Skeletal muscle tissue (tissue), 4 donors: Measurements from ENCODE around the gene CA5A. TPM values are rescaled to one million over a fixed set of nuclear protein-coding genes. Genes with fewer than 3 reads are reported as not detected.
"Not testable (repeated sequence)": the region's sequence is repeated elsewhere in the genome, so short reads cannot be mapped to it uniquely, and the experiment has no call there.

ENCODE experiments used
- H3K27ac ChIP-seq: one replicate; pipeline ENCODE4 v1.7.0; 2013; ENCODE audit warnings: mild to moderate bottlenecking, low read depth, low read length, inconsistent platforms
- H3K27me3 ChIP-seq, 3 donors: one replicate each; pipeline ENCODE4 v1.7.0; 2013; ENCODE audit warnings: low read length in 3 of 3; ENCODE audit not compliant: control insufficient read depth in 3 of 3, insufficient read depth in 3 of 3
- H3K36me3 ChIP-seq, 3 donors: one replicate each; pipeline ENCODE4 v1.7.0; 2013; ENCODE audit warnings: low read length in 3 of 3; ENCODE audit not compliant: control insufficient read depth in 3 of 3, insufficient read depth in 3 of 3
- H3K4me1 ChIP-seq, 3 donors: one replicate each; pipeline ENCODE4 v1.7.0; 2013; ENCODE audit warnings: low read length in 3 of 3, mild to moderate bottlenecking in 3 of 3; ENCODE audit not compliant: control insufficient read depth in 3 of 3, insufficient read depth in 3 of 3
- H3K4me3 ChIP-seq, 3 donors: one replicate each; pipeline ENCODE4 v1.7.0; 2013; ENCODE audit warnings: low read length in 3 of 3
- H3K9ac ChIP-seq, 3 donors: one replicate each; pipeline ENCODE4 v1.7.0; 2013; ENCODE audit warnings: low read length in 3 of 3, mild to moderate bottlenecking in 3 of 3, moderate library complexity in 2 of 3, low read depth in 1 of 3
- H3K9me3 ChIP-seq, 3 donors: one replicate each; pipeline ENCODE4 v1.7.0; 2013; ENCODE audit warnings: low read length in 3 of 3; ENCODE audit not compliant: control insufficient read depth in 3 of 3
- total RNA-seq: library from RNA; depleted of rRNA; stranded (reverse); fragments of >200 nt; gene quantifications from one replicate; pipeline ENCODE4 v1.2.3, GENCODE V29; 2014
- donor health status: Osteomylitis.

The CA5A gene
- total RNA-seq, 1 donor from 2014 or later: not detected

- not testable (repeated sequence) for H3K27ac ChIP-seq, H3K27me3 ChIP-seq, H3K9me3 ChIP-seq, H3K4me3 ChIP-seq, H3K9ac ChIP-seq, H3K36me3 ChIP-seq, H3K4me1 ChIP-seq
These were observed 48.4 kb downstream of the CA5A start for GRCh38 chr16:87887931-87888330.

DNA sequence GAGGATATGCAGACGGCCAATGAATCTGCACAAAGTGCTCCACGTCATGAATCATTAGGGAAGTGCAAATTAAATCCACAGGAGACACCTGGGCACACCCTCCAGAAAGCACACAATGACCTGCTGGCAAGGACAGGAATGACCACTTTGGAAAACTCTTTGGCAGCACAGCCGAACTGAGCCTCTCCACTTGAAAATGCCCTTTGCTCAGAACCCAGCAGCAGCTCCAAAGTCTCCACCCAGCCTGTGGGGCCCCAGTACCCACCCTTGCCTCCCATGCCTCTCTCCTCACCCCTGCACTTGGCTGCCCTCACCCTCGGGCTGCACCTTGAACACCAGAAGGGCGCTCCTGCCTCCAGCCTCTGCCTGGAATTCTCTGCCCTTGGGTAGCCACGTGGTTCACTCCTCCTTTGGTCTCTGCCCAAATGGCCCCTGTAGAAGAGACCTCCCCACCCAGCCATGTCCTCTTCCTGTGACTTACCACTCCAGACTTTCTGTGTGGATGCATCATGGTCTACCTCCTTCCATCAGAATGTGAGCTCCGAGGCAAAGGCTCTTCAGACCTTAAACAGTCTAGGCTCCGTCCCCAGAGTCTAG is 50.9 kb downstream of the CA5A start:
- not testable (repeated sequence) for H3K9me3 ChIP-seq, H3K9ac ChIP-seq, H3K27me3 ChIP-seq, H3K36me3 ChIP-seq, H3K4me3 ChIP-seq, H3K27ac ChIP-seq, H3K4me1 ChIP-seq

- H3K9ac ChIP-seq: no peak overlapping the region
- H3K9me3 ChIP-seq: no peaks in the 10 kb centered on the region
- no peak overlapping the region for H3K4me3 ChIP-seq
- H3K36me3 ChIP-seq: no peaks in the 10 kb centered on the region
- no peaks in the 10 kb centered on the region for H3K4me1 ChIP-seq
- peaks cover 0 to 11% (median 5%) of the 10 kb centered on the region in 3 donors for H3K27me3 ChIP-seq
- no peak overlapping the region for H3K27ac ChIP-seq
These were observed 53.8 kb downstream of the CA5A start for GRCh38 chr16:87882436-87883019.

DNA sequence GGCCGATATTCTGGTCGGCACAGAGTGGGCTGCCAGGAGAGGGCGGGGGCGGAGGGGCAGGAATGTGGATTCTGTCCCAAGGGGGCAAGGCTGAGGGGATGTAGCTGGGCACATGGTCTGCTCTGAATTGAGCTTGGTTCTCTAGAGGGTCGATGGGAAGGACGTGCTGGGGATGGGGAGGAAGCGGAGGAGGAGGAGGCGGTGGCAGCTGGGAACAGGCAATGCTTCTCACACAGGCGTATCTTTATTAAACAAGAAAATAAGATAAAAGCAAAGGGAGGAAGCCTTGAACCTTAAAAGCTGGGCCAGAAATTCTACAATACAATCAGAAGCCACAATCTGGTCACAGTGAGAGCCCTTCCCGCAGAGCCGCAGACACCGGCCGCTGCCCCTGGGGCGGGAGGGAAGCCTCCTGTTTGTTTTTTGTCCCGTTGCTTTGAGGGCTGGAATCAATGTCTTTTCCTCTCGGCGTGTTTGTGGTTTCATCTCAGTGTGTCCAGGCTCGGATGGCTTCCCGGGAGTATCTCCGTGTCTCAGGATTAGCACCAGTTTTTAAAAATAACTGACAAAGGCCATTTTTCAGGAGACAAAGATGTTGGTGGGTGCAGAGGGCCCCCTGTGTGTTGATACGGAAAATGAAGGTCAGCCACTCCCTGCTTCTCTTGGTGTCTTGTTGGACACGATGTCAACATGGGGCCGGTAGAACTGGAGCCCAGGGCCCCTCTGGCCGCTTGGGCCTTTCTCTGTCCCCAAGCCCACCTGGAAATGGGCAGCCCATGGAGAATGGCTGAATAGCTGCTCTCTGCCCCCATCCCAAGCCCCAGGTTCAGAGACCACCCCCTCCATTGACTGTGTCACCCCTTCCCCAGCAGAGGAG is 54.8 kb downstream of the CA5A start:
- Histone ChIP-seq H3K36me3 (no peaks in the 10 kb centered on the region), H3K4me3 (no peak overlapping the region), H3K4me1 (no peaks in the 10 kb centered on the region), H3K27ac (no peak overlapping the region), H3K27me3 (peaks cover 0 to 14% (median 6%) of the 10 kb centered on the region in 3 donors), H3K9me3 (no peaks in the 10 kb centered on the region), H3K9ac (no peak overlapping the region)

DNA sequence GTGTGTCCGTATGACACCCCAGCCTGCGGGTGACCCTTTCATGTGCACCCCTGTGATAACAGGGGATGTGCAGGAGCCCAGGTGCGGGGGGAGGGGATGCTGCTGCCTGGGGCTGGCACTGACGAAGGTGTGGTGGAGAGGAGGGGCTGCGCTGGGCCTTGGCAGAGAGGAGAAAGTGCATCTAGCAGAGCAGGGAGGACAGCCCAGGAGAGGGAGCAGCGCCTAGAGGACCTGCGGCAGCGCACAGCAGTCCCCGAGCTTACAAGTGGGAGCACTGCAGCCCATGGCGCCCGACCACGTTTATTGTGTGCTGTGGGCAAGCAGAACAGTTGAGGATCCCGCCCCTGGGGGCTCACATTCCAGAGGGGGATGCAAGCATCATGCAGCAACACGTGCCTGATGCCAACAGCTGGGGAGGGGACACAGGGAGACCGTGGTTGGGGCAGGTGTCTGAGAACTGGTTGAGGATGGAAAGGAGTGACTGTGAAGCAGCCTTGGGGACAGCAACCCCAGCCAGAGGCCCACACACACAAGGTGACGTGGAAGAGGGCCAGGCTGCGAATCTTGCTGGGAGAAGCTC is 56.1 kb downstream of the CA5A start:
- no peaks in the 10 kb centered on the region for H3K36me3 ChIP-seq
- peaks cover 0 to 17% (median 11%) of the 10 kb centered on the region in 3 donors for H3K27me3 ChIP-seq
- no peak overlapping the region for H3K4me3 ChIP-seq
- no peaks in the 10 kb centered on the region for H3K9me3 ChIP-seq
- no peak overlapping the region for H3K27ac ChIP-seq
- no peak overlapping the region for H3K9ac ChIP-seq
- H3K4me1 ChIP-seq: no peaks in the 10 kb centered on the region

- H3K4me1 ChIP-seq, H3K9me3 ChIP-seq, H3K36me3 ChIP-seq, H3K9ac ChIP-seq, H3K27ac ChIP-seq, H3K4me3 ChIP-seq: not testable (repeated sequence)
- peaks cover 5 to 24% (median 15%) of the 10 kb centered on the region in 3 donors for H3K27me3 ChIP-seq
These were observed 56.8 kb downstream of the CA5A start for GRCh38 chr16:87879411-87880013.

DNA sequence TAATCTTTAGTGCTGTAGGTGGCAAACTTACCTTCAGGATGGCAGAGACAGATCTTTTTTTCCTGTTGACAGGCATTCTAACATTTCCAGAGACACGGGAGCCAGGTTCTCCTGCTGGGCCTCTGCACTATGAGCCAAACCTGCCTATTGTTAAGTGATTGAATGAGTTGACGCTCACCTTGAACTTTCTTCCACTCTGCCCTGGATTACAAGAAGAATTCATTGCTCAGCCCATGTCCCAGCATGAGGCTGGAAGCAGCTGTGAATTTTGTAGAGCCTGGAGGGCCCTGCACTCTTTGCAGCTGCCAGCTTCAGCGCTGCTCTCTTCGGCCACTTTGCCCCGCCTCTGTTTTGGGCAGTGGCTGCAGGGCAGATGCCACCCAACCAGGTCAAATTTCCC is 57.6 kb downstream of the CA5A start:
- no peak overlapping the region for H3K9ac ChIP-seq
- no peaks in the 10 kb centered on the region for H3K36me3 ChIP-seq
- no peaks in the 10 kb centered on the region for H3K9me3 ChIP-seq
- no peaks in the 10 kb centered on the region for H3K4me1 ChIP-seq
- H3K4me3 ChIP-seq: no peak overlapping the region
- H3K27me3 ChIP-seq: peaks cover 6 to 26% (median 16%) of the 10 kb centered on the region in 3 donors
- no peak overlapping the region for H3K27ac ChIP-seq

GRCh38 chr16:87877942-87878507 is 58.3 kb downstream of the CA5A start:
- no peaks in the 10 kb centered on the region for H3K36me3 ChIP-seq
- no peak overlapping the region for H3K27ac ChIP-seq
- H3K27me3 ChIP-seq: peaks cover 6 to 30% (median 16%) of the 10 kb centered on the region in 3 donors

DNA sequence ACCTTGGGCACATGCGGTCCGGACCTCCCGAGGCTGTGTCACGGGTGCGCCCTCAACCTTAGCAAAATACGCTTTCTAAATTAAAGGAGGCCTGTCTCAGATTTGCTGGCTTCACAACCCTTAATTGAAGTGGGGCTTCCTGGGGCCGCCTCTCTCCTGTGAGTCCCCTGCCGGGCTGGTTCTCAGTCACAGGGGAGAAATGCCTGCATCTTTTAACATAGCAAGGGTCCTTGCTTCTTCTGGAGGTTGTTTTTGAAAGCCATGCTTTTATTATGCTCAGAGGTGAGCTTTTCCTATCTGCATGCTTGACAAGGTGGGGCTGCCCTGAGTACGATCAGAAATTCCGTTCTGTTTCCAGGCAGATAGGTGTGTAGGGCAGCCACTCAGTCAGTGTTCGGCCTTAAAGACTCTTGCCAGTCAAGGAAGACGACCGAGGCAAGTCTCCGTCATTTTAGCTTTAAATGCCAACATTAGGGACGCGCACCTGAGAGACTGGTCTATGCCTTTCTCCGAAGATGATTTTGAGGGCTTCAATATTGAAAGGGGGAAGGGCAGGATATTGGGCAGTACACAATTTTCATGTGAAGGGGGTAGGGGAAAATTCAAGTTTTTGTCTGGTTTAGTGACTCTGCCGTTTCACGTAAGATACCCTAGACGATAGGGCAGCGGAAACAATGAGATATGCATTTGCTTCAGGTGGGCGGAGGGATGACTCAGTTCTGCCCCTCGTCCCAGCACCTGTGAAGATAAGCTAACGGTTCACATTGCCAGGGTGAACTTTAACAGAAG is 61.5 kb downstream of the CA5A start:
- Histone ChIP-seq H3K9ac (no peak overlapping the region), H3K27me3 (peaks cover 6 to 22% (median 11%) of the 10 kb centered on the region in 3 donors), H3K9me3 (no peaks in the 10 kb centered on the region)

More at GRCh38 chr16:87877942-87878507, 58.3 kb downstream of the CA5A start:
- no peaks in the 10 kb centered on the region for H3K9me3 ChIP-seq
- H3K9ac ChIP-seq: no peak overlapping the region
- no peak overlapping the region for H3K4me3 ChIP-seq
- H3K4me1 ChIP-seq: no peaks in the 10 kb centered on the region

More for the DNA sequence above, 61.5 kb downstream of the CA5A start:
- H3K27ac ChIP-seq: no peak overlapping the region
- no peak overlapping the region for H3K4me3 ChIP-seq
- no peaks in the 10 kb centered on the region for H3K36me3 ChIP-seq
- peaks cover 4% of the 10 kb centered on the region in 3 donors for H3K4me1 ChIP-seq
